IPS-NIHi11 (cell line): ENCODE data around the gene PTGER3.

ENCODE experiments used
- DNase-seq: peaks from one replicate; pipeline ENCODE4 v3.0.0; 2012; ENCODE audit warnings: mixed read lengths, low spot score

Gene PTGER3

DNA sequence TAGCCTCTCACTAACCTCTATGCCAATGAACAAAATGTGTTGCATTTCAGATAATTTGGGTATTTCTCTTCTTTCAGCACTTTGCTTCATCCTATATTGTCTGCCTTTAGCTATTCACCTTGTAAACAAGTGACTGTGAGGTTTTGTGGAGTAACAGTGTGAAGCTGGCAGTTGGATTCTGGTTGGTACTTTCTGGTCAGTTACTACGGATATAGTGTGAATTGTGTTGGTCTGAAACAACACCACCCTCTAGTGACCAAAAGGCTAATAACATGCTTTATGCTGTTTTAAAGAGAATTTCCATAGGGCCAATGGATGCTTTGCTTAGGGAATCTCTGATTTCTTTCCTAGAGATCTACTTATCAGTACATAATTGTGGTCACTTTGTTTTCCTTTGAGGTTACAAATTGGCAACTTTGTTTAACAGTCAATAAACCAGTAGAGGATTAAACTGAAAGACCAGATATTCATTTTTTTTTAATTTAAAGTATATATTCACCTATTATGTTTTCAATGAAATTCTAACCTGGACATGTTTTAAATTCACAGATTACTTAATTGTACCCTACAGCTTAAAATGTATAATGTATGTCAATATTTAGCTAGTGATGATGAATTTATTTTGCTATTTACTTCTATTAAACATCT is 2.5 kb upstream of the PTGER3 start:
- peak; percentile 58 for DNase-seq

DNA sequence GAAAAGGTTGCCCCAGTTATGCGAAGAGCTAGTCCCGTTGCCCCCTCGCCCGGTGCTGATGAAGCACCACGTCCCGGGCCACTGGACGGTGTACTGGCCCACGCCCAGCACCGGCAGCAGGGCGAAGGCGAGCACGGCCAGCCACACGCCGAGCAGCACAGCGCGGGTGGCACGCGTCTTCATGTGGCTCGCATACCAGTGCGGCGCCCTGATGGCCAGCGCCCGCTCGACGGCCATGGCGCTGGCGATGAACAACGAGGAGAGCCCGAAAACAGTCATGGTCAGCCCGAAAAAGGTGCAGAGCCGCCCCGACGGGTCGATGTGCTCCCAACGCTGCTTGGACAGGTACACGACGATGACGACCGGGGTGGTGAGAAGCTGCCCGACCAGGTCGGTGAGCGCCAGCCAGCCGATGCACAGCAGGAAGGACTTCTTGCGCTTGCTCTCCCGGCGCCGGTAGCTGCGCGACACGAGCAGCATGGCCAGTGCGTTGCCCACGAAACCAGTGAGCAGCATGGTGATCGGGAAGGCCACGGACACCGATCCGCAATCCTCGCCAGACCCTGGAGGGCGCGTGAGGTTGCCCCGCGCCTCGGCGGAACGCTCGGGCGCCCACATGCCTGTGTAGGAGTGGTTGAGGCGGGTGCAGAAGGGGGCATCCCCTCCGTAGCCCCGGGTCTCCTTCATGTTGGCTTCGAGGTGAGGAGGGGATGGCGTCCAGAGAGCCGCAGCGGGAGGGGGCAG is 553 bp downstream of the PTGER3 start:
- DNase-seq = peak; percentile 37

DNA sequence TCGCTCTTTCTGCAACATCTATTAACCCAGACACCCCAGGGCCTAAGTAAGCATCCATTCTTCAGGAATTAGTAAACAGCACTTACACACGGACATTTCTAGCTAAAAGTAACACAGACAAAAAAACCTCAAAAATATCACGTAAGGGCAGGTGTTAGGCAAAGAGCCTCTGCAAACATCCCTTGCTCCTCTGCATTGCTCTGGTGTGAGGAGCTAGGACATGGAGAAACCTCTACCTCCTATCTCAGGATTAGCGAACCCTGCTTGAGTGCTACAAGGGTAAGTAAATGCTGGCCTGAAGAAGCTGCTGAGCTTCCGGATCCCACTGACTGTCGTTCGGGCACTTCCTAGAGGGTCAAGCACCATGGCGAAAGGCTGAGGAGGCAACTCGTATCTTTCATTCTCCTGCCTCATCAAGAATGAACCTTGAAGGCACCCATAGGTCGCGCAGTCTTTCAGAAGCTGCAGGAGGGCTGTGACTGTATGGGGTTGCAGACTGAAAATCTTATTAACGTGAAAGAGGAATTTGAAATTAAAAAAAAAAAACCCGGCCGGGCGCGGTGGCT is 2.1 kb downstream of the PTGER3 start:
- no peak for DNase-seq

DNA sequence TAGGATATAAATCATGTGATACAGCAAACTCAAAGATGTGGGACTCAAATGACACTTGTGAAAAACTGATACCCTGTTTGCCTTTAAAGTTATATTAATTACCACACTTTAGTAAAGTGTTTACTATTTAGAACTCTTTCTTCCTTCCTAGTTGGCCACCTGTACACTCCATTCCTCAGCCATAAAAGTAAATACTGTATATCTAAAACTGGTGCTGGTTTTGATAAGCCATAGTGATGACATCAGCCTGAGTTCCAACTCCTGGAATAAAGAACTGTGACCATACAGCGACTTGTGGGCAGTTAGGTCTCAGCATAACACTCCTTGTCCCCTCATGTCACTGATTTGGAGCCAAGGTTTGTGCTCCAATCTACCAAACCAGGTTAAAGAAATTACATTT is 2.8 kb downstream of the PTGER3 start:
- no peak for DNase-seq

DNA sequence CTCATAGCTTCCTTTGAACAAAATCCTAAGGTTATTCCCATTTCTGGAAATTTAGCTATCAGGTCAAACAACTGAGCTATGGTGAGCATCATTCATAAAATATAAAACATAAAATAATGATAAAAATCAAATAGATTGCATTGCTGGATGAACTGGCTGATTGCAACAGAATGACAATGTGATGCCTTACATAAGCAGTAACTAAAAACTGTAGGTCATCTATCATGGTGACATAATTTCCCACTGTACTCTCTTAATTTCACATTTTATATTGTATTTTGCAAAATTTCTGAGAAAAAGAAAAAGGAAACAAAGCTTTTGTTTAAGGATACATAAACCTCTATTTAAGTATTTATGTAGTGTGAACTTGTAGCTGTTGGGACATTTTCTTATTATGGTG is 4.6 kb downstream of the PTGER3 start:
- DNase-seq = no peak

DNA sequence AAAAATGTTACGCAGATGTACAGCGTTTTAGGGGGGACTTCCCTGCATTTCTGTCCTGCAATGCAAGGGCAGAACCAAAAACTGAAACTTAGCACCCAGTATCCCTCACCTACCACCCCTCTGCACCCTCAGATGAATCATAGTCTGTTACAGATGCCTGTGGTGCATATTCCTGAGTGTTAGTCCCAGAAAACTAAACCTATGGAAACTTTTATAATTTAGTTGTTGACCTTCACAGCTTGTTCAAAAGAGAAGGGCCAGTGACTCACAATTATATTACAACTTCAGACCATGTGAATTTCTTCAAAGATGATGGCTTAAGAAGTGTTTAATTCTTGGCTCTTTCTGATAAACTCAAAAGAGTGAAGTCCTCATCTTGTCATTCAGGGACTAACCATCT is 5.8 kb downstream of the PTGER3 start:
- DNase-seq = no peak

DNA sequence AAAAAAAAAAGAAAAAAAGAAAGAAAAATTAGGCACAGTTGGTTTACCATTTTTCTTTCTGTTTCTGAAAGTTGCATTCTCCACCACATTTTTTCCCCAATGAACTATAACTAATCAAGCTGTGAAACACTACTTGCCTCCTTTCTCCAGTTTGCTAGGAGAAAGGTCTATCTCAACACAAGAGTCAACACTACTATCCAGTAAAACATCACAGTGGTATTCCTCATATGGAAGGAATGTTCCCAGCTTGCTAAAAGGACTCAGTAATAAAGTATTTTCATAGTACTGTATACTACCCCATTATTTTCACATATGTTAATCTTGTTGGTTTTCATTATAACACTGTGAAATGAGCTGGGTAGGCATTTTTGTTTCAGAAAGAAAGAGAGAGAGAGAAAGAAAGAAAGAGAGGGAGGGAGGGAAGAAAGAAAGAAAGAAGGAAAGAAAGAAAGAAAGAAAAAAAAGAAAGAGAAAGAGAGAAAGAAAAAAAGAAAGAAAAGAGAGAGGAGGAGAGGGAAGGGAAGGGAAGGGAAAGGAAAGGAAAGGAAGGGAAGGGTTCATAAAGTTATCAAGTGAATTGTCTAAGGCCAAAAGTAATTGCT is 7.9 kb downstream of the PTGER3 start:
- DNase-seq = no peak

DNA sequence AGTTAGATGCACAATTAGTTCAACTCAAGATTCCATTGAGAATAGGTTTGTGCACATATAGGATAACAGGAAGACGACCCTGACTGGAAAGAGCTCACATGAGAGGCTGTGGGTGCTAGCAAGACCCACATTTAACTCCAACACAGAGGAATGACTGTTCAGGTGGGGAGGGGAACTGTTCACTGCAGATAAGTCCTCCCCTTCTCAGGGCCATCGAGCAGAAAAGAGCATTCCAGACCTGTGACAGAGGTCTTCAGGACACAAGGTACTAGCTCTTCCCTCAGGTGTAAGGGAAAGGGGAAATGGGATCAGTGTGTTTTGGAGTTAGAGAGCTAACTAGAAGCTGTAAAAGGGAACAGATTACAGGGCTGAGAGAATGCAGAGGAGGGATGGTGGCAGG is 8.7 kb downstream of the PTGER3 start:
- DNase-seq = no peak

DNA sequence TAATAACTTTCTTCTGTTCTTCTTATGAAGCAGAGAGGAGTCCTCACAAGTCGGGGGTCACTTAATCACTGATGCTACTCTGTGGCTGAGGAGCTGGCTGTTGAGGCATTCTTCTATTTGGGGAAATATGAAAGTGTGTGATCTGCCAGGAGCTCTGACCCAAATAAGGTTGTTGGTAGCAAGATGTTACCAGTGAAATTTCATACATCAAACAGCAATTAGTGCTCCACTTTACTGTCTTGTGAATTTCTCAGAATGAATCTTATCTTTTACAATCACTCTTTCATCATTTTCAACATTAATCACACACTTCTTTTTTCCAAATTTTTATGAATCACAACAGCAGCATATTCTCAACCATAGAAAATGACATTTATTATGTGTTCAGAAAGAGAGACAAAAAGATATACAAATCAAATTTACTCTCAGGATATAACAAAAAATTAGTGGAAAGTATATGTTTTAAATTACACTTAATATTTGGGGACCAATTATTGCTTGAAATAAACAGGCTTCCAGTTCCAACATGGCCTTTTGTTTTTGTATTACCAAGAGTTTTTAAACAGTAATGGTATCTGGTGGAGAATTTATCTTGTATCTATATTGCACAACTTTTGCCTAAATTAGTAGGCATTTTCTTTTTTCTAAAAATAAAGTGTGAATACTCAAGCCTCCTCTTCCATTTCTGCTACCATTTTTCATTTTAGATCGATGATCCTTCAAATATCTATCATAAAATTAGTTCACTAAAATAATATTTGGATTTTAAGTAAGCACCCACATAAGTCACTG is 9.6 kb downstream of the PTGER3 start:
- no peak for DNase-seq

DNA sequence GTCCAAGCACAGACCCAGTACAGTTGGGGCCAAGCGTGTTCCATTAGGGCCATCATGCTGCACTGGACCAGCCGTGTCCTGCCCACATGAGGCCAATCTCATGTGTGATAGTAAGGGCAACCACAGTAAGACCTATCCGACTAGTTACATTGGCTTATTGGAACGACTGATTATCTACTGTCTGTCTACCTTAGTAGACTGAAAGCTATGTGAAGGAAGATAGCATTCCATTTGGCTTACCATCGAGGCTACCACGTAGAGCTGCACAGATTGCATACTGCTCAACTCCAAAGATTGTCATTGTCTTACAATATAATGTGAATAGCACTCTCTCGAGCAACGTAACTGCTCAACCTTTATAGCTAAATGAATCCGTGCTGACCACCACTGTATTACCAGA is 10.6 kb downstream of the PTGER3 start:
- DNase-seq = no peak

DNA sequence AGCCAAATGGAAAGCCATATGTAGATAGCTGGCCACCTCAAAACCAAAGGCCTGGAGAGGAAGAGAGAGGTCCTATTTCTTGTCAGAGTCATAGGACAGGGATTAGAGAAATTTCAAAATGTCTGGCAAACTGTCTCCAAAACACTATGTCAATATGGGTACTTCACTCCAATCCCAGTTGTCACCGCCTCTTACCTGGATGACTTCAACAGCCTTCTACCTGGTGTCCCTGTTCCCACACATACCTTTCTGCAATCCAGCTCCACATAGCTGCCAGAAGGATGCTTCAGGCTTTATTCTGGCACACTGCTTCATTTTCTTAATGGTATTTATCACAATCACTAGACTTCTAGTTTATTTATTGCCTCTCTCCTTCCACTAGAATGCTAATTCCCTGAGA is 14.5 kb downstream of the PTGER3 start:
- DNase-seq = no peak

DNA sequence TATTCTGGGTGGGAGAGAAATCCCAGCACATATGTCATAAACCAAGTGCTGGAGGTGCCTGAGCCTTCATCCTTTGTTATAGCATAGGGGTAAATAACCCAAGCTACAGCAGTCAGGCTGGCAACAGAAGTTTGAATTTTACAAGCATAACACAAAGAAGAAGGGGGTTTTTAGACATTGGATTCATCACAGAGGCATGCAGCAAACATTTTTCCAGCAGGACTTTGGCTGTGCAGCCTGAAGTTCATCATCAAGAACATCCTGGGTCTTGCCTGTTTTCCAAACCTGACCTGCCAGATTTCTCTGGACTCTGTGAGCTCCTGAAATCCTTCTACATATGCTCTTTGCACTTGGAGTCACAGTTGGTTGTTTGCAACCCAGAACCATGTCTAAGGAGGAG is 16.2 kb downstream of the PTGER3 start:
- no peak for DNase-seq

DNA sequence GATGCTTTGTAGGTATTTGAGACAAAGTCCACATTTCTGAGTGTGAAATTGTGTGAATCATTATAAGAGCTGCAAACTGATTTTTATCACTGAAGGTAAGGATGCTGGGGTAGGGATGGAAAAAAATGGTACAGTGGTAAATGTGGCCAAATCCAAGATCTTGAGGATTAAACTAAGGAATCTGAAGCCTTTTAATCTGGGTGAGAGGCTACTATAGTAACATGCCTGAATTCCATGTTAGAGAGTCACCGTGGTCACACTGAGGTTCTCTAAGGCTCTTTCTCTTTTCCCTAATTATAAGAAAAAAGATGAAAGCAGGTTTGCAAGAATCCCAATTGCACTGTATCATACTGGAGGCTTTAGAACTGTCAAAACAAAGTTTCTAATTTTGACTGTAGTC is 17.6 kb downstream of the PTGER3 start:
- no peak for DNase-seq

DNA sequence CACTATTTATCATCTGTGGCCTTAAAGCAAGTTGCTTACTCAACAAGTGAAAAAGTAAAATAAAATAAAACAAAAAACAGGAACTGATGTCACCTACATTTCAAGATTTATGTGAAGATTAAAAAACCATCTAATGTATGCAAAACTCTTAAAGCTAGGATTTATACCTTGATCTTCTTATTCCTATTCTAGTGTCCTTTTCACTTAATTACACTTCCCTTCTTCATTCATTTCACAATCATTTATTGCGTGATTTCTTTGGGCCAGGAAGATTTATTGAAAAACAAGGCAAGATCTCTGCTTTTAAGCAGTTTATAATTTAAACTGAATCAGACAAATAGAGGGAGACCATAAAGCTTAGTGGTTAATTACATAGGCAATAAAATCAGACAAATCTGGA is 18.6 kb downstream of the PTGER3 start:
- no peak for DNase-seq

DNA sequence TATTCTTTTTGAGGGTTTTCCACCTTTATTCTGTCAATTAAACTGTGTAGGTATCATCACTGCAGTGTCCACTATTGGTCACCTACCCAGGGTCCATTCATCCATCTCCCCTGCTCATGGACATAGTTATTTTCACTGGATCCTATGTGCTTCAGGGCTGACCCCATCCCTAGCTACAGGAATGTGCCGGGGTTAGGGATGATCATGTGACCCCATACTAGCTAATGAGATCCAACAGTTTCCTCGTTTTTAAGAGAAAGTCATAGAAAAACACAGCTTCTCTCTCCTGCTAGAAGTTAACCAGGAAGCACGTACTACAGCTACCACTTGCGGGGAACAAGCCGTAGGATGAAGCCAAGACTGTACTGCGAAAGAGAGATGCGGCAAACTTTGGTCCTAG is 19.6 kb downstream of the PTGER3 start:
- DNase-seq = no peak

DNA sequence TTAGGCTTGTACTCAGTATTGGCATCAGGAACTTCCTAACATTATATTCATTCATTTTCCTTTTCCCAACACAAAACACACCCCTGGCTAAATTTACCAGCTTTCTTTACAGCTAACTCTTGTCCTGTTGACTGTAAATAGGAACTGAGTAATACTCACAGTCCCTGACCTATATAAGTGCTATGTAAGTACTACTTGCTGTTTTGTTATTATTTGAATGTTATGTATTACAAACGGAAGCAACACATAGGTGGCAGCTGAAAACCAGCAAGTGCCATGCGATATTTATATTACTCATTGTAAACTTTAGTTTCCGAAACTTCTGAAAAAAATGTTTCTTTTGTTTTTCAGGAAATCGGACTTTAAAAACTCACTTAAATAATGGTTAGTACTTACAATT is 21.5 kb downstream of the PTGER3 start:
- DNase-seq = no peak

DNA sequence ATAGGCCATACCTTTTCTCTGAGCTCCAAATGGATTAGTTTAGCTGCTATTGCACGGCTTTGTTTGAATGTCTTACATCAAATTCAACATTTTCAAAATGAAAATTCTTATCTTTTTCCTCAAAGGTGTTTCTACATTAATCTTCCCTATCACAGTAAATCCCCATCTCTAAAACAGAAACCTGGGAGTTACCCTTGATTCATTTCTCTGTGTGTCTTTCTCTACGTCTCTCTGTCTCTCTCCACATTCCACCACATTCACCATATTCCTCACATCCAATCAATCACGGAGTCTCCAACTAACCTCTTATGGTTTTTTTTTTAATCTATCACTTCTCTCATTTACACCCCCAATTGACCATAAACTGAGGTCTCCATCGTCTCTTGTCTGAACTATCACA is 24.1 kb downstream of the PTGER3 start:
- no peak for DNase-seq

DNA sequence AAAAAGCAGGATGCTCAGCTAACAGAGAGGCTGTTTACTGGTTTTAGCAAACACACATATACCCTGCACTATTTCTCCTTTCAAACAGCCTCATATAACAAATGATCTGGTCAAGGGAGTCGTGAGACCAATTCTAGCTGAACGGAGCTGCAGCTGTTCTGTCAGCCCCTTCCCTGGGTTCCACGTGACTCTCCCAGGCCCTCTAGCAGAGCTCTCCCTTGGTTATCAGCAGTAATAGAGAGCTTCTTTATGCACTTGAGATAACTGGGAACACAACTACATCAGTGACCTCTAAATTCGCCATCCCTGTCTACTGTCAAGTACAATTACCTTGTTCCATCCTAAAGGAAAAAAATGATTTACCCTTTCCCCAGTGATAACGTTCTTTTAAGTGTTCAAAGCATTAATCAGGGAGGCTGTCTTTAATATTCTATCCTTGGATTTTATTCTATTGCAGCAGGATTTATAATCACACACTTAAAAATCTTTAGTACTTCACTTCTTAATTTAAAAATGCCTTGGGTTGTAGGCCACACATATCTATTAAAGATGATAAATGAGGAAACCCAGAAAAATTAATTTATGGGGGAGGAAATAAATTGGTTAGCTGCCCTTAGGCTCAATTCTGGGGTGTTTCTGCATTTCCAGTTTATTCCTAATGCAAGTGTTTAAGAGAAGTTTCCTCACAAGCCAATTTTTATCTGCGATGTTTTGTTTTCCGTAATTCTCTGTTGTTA is 28.2 kb downstream of the PTGER3 start:
- DNase-seq = no peak

DNA sequence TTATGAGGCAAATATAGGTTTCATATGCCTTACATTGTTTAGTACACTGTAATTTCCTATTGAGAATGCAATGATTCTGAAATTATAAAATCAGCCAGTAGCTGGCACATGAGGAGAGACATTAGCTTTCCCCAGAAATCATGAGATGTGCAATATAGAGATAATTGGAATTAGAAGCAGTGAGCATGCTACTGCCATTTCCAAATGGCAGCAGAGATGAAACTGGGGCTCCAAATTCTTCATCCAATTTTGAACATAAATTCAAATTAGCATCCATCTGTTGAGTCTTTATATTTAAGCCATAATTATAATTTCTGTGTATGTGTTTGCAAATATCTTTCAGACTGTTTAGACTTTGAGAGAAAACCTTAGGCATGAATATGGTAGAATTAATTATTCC is 28.8 kb downstream of the PTGER3 start:
- DNase-seq = no peak

DNA sequence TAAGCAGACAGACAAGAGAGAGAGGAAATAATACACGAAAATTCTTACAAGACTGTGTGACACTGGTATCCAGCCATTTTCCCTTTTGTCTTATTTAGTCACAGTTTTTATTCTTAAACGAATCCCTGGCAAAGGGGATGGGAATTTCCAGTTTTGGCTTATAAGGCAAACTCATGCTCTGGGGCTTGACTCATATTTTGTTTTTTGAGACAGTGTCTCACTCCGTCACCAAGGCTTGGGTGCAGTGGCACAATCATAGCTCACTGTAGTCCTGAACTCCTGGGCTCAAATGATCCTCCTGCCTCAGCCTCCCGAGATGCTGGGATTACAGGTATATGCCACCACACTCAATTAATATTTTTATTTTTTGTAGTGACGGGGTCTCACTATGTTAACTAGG is 31.9 kb downstream of the PTGER3 start:
- no peak for DNase-seq

DNA sequence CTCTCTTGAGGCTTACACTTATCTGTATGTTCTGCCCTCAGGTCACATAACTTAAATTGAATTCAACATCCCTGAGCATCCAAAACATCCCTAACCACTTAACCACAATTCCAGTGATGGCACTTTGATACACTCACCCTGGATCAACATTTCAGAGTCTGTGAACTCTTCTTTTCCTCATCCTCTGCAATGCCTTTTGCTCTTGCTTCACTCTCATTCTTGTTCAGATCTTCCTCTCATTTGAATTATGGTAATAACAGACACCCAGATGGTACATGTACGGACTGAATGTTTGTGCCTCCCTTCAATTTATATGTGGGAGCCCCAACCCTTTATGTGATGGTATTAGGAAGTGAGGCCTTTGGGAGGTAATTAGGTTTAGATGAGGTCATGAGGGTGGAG is 33.4 kb downstream of the PTGER3 start:
- no peak for DNase-seq
